ENCODE data around the gene SRP68.

DNA sequence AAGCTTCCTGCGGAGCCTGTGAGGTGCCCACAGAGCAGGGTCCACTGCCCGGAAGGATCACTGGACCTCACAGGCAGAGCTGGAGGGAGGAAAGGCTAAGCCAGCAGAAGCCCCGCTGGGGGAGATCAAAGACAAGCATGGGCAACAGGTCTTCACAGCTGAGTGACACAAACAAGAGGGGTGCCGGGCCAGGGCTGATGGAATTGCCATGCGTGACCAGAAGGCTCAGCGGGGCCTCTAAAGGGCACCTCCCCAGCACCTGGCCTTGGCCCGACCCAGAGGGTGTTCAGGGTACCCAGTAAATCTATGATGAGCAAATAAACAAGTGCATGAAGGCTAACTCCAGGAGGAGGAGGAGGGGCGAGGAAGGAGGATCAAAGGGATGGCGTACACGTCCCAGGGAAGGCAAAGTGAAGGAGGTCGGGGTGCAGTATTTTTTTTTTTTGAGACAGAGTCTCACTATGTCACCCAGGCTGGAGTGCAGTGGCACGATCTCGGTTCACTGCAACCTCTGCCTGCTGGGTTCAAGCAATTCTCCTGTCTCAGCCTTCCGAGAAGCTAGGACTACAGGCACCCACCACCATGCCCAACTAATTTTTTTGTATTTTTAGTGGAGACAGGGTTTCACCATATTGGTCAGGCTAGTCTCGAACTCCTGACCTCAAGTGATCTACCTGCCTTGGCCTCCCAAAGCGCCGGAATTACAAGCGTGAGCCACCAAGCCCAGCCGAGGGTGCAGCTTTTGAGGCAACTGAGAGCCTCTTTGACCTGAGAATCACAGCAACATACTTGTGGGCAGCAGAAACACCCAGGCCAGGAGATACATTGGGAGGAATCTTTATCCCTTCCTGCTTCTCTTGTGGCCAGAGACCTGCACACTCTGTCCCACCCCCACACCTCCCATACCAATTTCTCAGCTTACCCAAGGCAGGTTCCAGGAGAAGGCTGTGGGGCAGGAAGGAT, 47.4 kb upstream of the SRP68 start:
- TF ChIP-seq POLR2A (IDR thresholded peaks at IDR 0.05; ENCODE audit: low read length) (no peak), GATA1 (IDR thresholded peaks at IDR 0.05; ENCODE audit: low read depth, low read length) (no peak)

All from erythroblast (primary cell).